HG03457 (cell line): Measurements from ENCODE around the gene ATAD2B.
A peak's percentile ranks its signal among the peaks of the same experiment; 100 is the strongest.
"Not testable (repeated sequence)": the region's sequence is repeated elsewhere in the genome, so short reads cannot be mapped to it uniquely, and the experiment has no call there.

Experiments used
- ATAC-seq: cut with Tn5 transposase; IDR thresholded peaks from one replicate; pipeline ENCODE4 v1.9.1; 2021; ENCODE audit warnings: moderate number of reproducible peaks; ENCODE audit not compliant: unreplicated experiment

ATAD2B gene

GRCh38 chr2:23926750-23927571, at the start of gene ATAD2B:
TSS of gene ATAD2B (minus strand) at chr2:23927123. CDS start at chr2:23926770, 353 bp downstream.
- peak; percentile 73 for ATAC-seq

- no peak for ATAC-seq
These were observed 40.9 kb upstream of the ATAD2B start for GRCh38 chr2:23967846-23968245.

GRCh38 chr2:23954325-23955014, 27.5 kb upstream of the ATAD2B start:
- no peak for ATAC-seq

GRCh38 chr2:23953625-23954024, 26.7 kb upstream of the ATAD2B start:
- no peak for ATAC-seq

- not testable (repeated sequence) for ATAC-seq
These were observed 25.6 kb upstream of the ATAD2B start for GRCh38 chr2:23952558-23952957.

- ATAC-seq, result no peak
These were observed 20.4 kb upstream of the ATAD2B start for GRCh38 chr2:23947350-23947749.

- no peak for ATAC-seq
These were observed 18.1 kb upstream of the ATAD2B start for GRCh38 chr2:23944976-23945375.

GRCh38 chr2:23944527-23944926, 17.6 kb upstream of the ATAD2B start:
- ATAC-seq, result no peak

- ATAC-seq, result no peak
These were observed 16.7 kb upstream of the ATAD2B start for GRCh38 chr2:23943666-23944065.

- no peak for ATAC-seq
These were observed 14.7 kb upstream of the ATAD2B start for GRCh38 chr2:23941644-23942043.

GRCh38 chr2:23940718-23941620, 14.0 kb upstream of the ATAD2B start:
- peak; percentile 42 for ATAC-seq

- peak; percentile 67 for ATAC-seq
These were observed 13.2 kb upstream of the ATAD2B start, which contains the start of gene UBXN2A for GRCh38 chr2:23939987-23940717. TSS of gene UBXN2A (plus strand) at chr2:23940463. CDS start at chr2:23958315, 17,852 bp downstream.

- ATAC-seq, result no peak
These were observed 7.3 kb upstream of the ATAD2B start for GRCh38 chr2:23934259-23934658.

GRCh38 chr2:23926290-23926749, 603 bp downstream of the ATAD2B start:
- peak; percentile 11 for ATAC-seq

- ATAC-seq, result peak; percentile 46
These were observed 1.1 kb downstream of the ATAD2B start for GRCh38 chr2:23925702-23926289.

GRCh38 chr2:23924589-23925359, 2.1 kb downstream of the ATAD2B start:
- ATAC-seq, result no peak

GRCh38 chr2:23918837-23919489, 8.0 kb downstream of the ATAD2B start:
- ATAC-seq, result no peak

- peak; percentile 56 for ATAC-seq
These were observed 10.1 kb downstream of the ATAD2B start for GRCh38 chr2:23916727-23917405.
